HL-60/S4 treated with phorbol 12-myristate 13-acetate at 8.2 ng/mL for 4 days and 3 days (cell line): ENCODE measurements around the gene OGDHL.

Experiments used
- in situ Hi-C: fragments of 300-500 bp; cut with MboI; formaldehyde crosslinking; loops from 2 replicates; pipeline ENCODE4 v1.15.0; 2022; ENCODE audit warnings: low sequenced_read_pairs

The OGDHL gene

GRCh38 chr10:49696311-49696710 is 65.8 kb downstream of the OGDHL start:
- in situ Hi-C loops: no loop called here

DNA sequence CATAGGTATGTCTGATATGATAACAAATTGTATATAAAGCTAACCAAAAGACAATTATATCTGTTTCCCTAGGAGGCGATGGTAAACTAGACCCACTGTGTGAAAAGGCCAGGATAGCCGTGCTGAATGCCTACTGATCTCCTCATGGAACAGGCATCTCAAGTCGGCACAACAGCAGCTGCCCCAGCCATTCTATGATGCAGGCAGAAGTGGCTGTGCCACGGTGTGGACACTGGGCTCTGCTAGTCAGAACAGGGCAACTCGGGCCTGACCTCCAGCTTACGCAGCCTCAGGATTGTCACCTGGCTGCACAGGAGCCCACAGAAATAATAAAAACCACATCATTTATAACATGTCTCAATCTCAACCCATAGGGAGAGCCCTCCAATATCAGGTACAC is 67.7 kb downstream of the OGDHL start:
- in situ Hi-C loops: no loop called here

DNA sequence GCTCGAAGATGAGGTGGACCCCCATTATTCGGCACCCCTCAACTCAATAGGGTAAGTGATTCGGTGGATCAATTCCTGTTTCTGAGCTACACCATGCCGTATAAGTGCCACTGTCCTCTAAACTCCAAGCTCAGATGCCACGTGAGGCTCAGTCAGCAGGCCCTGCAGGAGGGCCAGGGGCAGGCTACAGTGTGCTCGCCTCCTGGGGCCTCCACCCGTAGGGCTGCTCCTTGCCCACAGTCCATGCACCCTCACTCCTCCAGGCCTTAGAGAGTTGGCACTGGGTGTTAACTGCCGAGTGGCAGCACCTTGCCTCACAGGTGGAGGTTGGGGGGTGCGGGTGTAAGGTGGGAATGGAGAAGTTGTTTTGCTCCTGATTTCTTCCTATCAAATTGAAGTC is 70.5 kb downstream of the OGDHL start:
- in situ Hi-C loops: no loop called here

- in situ Hi-C loops: no loop called here
Observed at GRCh38 chr10:49690698-49691356, 71.3 kb downstream of the OGDHL start.

DNA sequence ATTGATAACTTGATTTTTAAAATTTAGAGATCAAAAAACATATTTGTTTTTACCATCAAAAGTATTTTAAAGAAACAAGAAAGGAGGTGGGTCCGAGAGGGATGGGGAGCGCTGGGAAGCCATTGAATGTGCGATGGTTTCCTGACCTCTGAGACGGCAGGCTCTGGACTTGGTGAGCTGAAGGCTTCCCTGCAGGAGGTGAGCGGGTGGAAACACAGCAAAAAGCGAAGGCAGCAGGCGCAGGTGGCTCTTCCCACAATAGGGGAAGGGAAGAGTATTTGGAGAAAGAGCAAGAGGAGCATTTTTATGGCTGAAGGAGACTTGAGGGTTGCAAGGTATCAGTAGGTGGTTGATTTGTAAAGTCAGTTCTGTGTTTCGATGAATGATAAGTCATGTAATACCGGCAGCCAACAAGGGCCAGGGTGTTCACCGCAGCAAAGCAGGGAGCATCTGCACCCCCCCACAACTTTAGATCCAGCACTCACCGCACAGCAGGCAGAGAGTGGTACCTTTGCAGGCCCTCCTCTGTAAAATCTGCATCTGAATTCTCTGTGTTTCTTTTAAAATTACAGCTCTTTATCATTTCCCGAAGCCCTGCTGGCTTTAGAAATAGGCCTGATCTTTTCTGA is 72.1 kb downstream of the OGDHL start:
- in situ Hi-C loops: no loop called here

GRCh38 chr10:49688920-49689319 is 73.2 kb downstream of the OGDHL start:
- in situ Hi-C loops: no loop called here

GRCh38 chr10:49688261-49688846 is 73.8 kb downstream of the OGDHL start:
- in situ Hi-C loops: no loop called here

- in situ Hi-C loops: no loop called here
Observed at GRCh38 chr10:49686651-49687050, 75.5 kb downstream of the OGDHL start.
